ENCODE measurements around the gene FHIP2A.
A peak's percentile ranks its signal among the peaks of the same experiment; 100 is the strongest.

Gene FHIP2A

DNA sequence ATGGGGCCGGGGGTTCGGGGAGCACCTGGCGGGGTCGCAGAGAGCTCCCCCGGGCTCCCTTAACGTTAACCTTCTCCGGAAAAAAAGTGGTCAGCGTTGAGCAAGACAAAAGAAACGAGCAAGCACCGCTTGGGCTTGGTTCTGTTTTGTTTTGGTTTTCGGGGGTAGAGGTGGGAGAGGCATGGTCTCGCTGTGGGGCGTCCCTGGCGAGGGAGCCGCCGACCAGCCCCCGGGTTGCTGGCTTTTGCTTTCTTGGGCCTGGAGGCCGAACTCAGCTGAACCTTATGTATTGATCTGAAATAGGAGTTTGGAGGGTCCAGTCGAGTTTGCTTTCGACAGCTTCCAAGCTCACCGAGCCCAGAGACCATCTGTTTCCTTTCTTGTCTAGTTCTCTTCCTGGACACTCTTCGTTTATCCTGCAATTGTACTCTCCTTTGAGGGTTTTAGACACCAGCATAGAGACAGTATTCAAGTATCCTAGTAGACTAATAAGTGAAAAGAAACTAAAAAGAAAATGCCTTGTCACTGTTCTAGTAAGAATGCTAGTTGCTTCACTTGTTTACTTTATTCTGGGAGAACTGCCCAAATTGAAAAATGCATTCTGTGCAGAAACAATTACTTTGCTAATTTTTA lies 980 bp downstream of the FHIP2A start:
- no peak for DNase-seq
- Histone ChIP-seq H2AK5ac (ENCODE audit: low read length) (peak overlapping the region; percentile 5), H3K14ac (ENCODE audit: low read length) (peak overlapping the region; percentile 91), H3K36me3 (ENCODE audit: control insufficient read depth in 1 of 2, insufficient read depth in 2 of 2, low read length in 2 of 2) (peaks cover 1 to 2% of the 10 kb centered on the region in 2 experiments), H3K4me1 (ENCODE audit: control insufficient read depth in 1 of 2, insufficient read depth in 2 of 2, low read length in 2 of 2) (peaks cover 3% of the 10 kb centered on the region in 2 experiments), H2BK5ac (ENCODE audit: low read depth, low read length, poor library complexity) (peak overlapping the region; percentile 75), H3K4ac (ENCODE audit: low read depth, low read length) (peak overlapping the region; percentile 56), H3K9ac (ENCODE audit: low read length) (peak overlapping the region; percentile 96), H3K27me3 (ENCODE audit: insufficient read depth, low read length) (no peaks in the 10 kb centered on the region), H3K9me3 (ENCODE audit: insufficient read depth, low read depth, low read length) (no peaks in the 10 kb centered on the region), H2AFZ (ENCODE audit: insufficient read depth, low read length, poor library complexity) (peak overlapping the region; percentile 12), H3K79me1 (ENCODE audit: low read length) (peaks cover 13% of the 10 kb centered on the region), H3K27ac (ENCODE audit: low read depth, low read length) (peak overlapping the region; percentile 93), H3K23ac (ENCODE audit: low read length) (no peak overlapping the region), H4K12ac (ENCODE audit: low read depth, low read length) (peak overlapping the region; percentile 52), H3K4me3 (ENCODE audit: low read depth, low read length) (peak overlapping the region; percentile 99), H4K8ac (ENCODE audit: low read depth, low read length) (peak overlapping the region; percentile 91), H3K18ac (ENCODE audit: low read length) (peak overlapping the region; percentile 93), H2BK12ac (ENCODE audit: low read length) (no peak overlapping the region), H4K91ac (ENCODE audit: low read depth, low read length) (peak overlapping the region; percentile 90), H2BK120ac (ENCODE audit: insufficient read depth, low read length, poor library complexity) (peak overlapping the region; percentile 52), H3K4me2 (ENCODE audit: low read length) (peak overlapping the region; percentile 46), H3K79me2 (ENCODE audit: control insufficient read depth, insufficient read depth, low read length, poor library complexity) (peaks cover 13% of the 10 kb centered on the region)
- WGBS (ENCODE audit: extremely low coverage, insufficient coverage, insufficient read length): no CpG with 5 or more reads among the region's 22 CpGs

DNA sequence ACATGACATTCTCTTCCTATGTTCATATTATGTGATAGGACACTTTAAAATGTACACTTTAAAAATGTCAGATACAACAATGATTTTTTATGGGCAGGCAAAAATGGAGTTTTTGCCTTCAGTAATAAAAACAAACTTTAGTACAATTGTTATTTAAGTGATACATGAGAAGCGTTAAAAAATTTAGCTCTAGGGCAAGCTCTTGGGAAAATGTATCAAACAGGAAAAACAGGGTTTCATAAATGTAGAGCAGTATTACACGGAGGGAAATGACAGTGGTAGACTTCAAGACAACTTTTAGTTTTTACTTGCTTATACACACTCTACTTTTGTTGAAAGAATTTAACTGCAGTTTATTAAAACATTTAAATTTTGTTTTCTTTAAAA lies 1.5 kb downstream of the FHIP2A start:
- Histone ChIP-seq H3K4ac (ENCODE audit: low read depth, low read length) (no peak overlapping the region), H2AFZ (ENCODE audit: insufficient read depth, low read length, poor library complexity) (no peak overlapping the region), H3K9me3 (ENCODE audit: insufficient read depth, low read depth, low read length) (no peaks in the 10 kb centered on the region), H4K12ac (ENCODE audit: low read depth, low read length) (no peak overlapping the region), H3K27me3 (ENCODE audit: insufficient read depth, low read length) (no peaks in the 10 kb centered on the region), H3K27ac (ENCODE audit: low read depth, low read length) (no peak overlapping the region), H4K8ac (ENCODE audit: low read depth, low read length) (no peak overlapping the region), H4K91ac (ENCODE audit: low read depth, low read length) (no peak overlapping the region), H2BK5ac (ENCODE audit: low read depth, low read length, poor library complexity) (no peak overlapping the region), H3K79me1 (ENCODE audit: low read length) (peaks cover 13% of the 10 kb centered on the region), H2BK12ac (ENCODE audit: low read length) (no peak overlapping the region), H3K4me3 (ENCODE audit: low read depth, low read length) (no peak overlapping the region), H3K4me1 (ENCODE audit: control insufficient read depth in 1 of 2, insufficient read depth in 2 of 2, low read length in 2 of 2) (peaks cover 3% of the 10 kb centered on the region in 2 experiments), H3K18ac (ENCODE audit: low read length) (no peak overlapping the region), H2AK5ac (ENCODE audit: low read length) (no peak overlapping the region), H3K79me2 (ENCODE audit: control insufficient read depth, insufficient read depth, low read length, poor library complexity) (peaks cover 13% of the 10 kb centered on the region), H3K4me2 (ENCODE audit: low read length) (no peak overlapping the region), H2BK120ac (ENCODE audit: insufficient read depth, low read length, poor library complexity) (no peak overlapping the region), H3K9ac (ENCODE audit: low read length) (no peak overlapping the region), H3K23ac (ENCODE audit: low read length) (no peak overlapping the region), H3K36me3 (ENCODE audit: control insufficient read depth in 1 of 2, insufficient read depth in 2 of 2, low read length in 2 of 2) (peaks cover 1 to 2% of the 10 kb centered on the region in 2 experiments), H3K14ac (ENCODE audit: low read length) (no peak overlapping the region)
- no CpG with 5 or more reads among the region's 2 CpGs for WGBS (ENCODE audit: extremely low coverage, insufficient coverage, insufficient read length)
- DNase-seq: peak; percentile 34 to 95

DNA sequence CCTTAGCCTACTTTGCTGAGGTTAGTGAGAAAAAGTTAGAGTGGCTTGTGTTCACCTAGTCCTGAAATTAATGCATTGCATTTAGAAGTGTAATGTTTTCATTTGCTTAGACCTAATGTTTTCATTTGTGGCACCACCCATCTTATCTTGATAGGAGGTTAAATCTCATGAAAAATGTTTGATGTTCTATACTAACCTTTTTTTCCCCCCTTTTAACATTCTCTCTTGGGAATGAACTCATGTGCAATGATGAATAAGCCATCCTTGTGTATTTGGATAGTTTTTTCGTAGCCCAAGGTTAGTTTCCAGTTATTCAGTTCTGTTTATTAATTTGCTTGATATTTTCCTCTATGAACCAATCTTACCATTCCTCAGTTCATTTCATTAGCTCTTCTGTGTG lies 2.8 kb downstream of the FHIP2A start:
- Histone ChIP-seq H2BK12ac (ENCODE audit: low read length) (no peak overlapping the region), H3K23ac (ENCODE audit: low read length) (no peak overlapping the region), H4K91ac (ENCODE audit: low read depth, low read length) (no peak overlapping the region), H3K27me3 (ENCODE audit: insufficient read depth, low read length) (no peaks in the 10 kb centered on the region), H3K9me3 (ENCODE audit: insufficient read depth, low read depth, low read length) (no peaks in the 10 kb centered on the region), H2BK5ac (ENCODE audit: low read depth, low read length, poor library complexity) (no peak overlapping the region), H2AK5ac (ENCODE audit: low read length) (no peak overlapping the region), H3K4ac (ENCODE audit: low read depth, low read length) (no peak overlapping the region), H3K14ac (ENCODE audit: low read length) (no peak overlapping the region), H2BK120ac (ENCODE audit: insufficient read depth, low read length, poor library complexity) (no peak overlapping the region), H3K4me1 (ENCODE audit: control insufficient read depth in 1 of 2, insufficient read depth in 2 of 2, low read length in 2 of 2) (peaks cover 6 to 7% of the 10 kb centered on the region in 2 experiments), H3K79me2 (ENCODE audit: control insufficient read depth, insufficient read depth, low read length, poor library complexity) (peaks cover 13% of the 10 kb centered on the region), H3K9ac (ENCODE audit: low read length) (no peak overlapping the region), H4K8ac (ENCODE audit: low read depth, low read length) (no peak overlapping the region), H2AFZ (ENCODE audit: insufficient read depth, low read length, poor library complexity) (no peak overlapping the region), H3K27ac (ENCODE audit: low read depth, low read length) (no peak overlapping the region), H3K4me2 (ENCODE audit: low read length) (no peak overlapping the region), H3K36me3 (ENCODE audit: control insufficient read depth in 1 of 2, insufficient read depth in 2 of 2, low read length in 2 of 2) (peaks cover 1 to 2% of the 10 kb centered on the region in 2 experiments), H4K12ac (ENCODE audit: low read depth, low read length) (no peak overlapping the region), H3K4me3 (ENCODE audit: low read depth, low read length) (no peak overlapping the region), H3K79me1 (ENCODE audit: low read length) (peaks cover 13% of the 10 kb centered on the region), H3K18ac (ENCODE audit: low read length) (no peak overlapping the region)
- no CpG with 5 or more reads among the region's 1 CpG for WGBS (ENCODE audit: extremely low coverage, insufficient coverage, insufficient read length)
- no peak for DNase-seq

DNA sequence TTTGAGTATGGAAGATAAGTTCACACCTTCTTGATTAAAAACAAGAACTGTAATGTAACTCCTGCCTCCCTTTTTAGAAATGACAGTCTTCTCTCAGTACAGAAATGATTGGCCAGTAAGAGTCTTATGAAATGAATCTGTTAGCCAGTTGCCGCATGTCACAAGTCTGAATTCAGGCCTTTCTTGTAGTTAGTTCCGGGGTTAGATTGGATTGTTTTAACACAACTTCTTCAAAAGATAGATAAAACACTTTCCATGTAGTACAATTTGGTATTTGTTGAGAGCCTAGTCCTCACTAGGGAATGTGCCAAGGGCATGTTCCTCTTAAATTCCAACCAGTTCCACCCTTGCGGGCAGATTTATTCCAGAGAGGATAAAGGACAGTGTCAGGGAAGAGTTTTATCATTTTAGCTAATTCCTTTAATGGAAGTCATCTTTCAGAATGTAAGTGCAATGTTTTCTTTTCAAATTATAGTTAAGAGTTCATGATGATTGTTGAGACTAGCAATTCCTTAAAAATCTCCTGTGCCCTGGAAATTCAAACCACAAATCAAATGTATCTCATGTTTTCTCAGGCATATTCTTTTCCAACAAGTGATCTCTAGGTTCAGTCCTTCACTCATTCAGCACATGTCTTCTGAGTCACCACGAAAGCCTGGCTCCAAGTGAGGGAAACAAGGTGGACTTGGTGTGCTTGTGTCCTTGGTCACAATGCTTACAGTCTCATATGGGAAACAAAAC lies 4.1 kb downstream of the FHIP2A start:
- Histone ChIP-seq H2BK120ac (ENCODE audit: insufficient read depth, low read length, poor library complexity) (no peak overlapping the region), H2BK5ac (ENCODE audit: low read depth, low read length, poor library complexity) (no peak overlapping the region), H4K91ac (ENCODE audit: low read depth, low read length) (no peak overlapping the region), H2AK5ac (ENCODE audit: low read length) (no peak overlapping the region), H3K14ac (ENCODE audit: low read length) (no peak overlapping the region), H3K9ac (ENCODE audit: low read length) (no peak overlapping the region), H3K18ac (ENCODE audit: low read length) (no peak overlapping the region), H3K4me1 (ENCODE audit: control insufficient read depth in 1 of 2, insufficient read depth in 2 of 2, low read length in 2 of 2) (peaks cover 11% of the 10 kb centered on the region in 2 experiments), H2BK12ac (ENCODE audit: low read length) (no peak overlapping the region), H3K79me1 (ENCODE audit: low read length) (peaks cover 13% of the 10 kb centered on the region), H3K23ac (ENCODE audit: low read length) (no peak overlapping the region), H4K12ac (ENCODE audit: low read depth, low read length) (no peak overlapping the region), H3K4me2 (ENCODE audit: low read length) (no peak overlapping the region), H3K9me3 (ENCODE audit: insufficient read depth, low read depth, low read length) (no peaks in the 10 kb centered on the region), H3K4me3 (ENCODE audit: low read depth, low read length) (no peak overlapping the region), H3K4ac (ENCODE audit: low read depth, low read length) (no peak overlapping the region), H2AFZ (ENCODE audit: insufficient read depth, low read length, poor library complexity) (no peak overlapping the region), H3K27ac (ENCODE audit: low read depth, low read length) (no peak overlapping the region), H3K27me3 (ENCODE audit: insufficient read depth, low read length) (no peaks in the 10 kb centered on the region), H3K79me2 (ENCODE audit: control insufficient read depth, insufficient read depth, low read length, poor library complexity) (peaks cover 13% of the 10 kb centered on the region), H4K8ac (ENCODE audit: low read depth, low read length) (no peak overlapping the region), H3K36me3 (ENCODE audit: control insufficient read depth in 1 of 2, insufficient read depth in 2 of 2, low read length in 2 of 2) (peaks cover 1 to 2% of the 10 kb centered on the region in 2 experiments)
- WGBS (ENCODE audit: extremely low coverage, insufficient coverage, insufficient read length): no CpG with 5 or more reads among the region's 4 CpGs
- DNase-seq: peak; percentile 90 to 96
